ENCODE data around the gene LRP1B.
A peak's percentile ranks its signal among the peaks of the same experiment; 100 is the strongest.

Gene LRP1B

GRCh38 chr2:142131010-142131669 lies at the start of gene LRP1B:
Gene LRP1B, minus strand, starts transcription at chr2:142131016. Its CDS starts 287 bp downstream, at chr2:142130729.
- H3K4me1 Mint-ChIP-seq: peaks cover 6% of the 10 kb centered on the region
- H3K4me3 Mint-ChIP-seq: peak within 1 kb of the TSS; percentile 54
- H3K27ac Mint-ChIP-seq: no peak within 1 kb of the TSS
- H3K36me3 Mint-ChIP-seq: no peaks in the 10 kb centered on the region
- DNase-seq (ENCODE audit: low spot score in 2 of 2) (no peak), ATAC-seq (no peak)
- peaks cover 7% of the 10 kb centered on the region for H3K9me3 Mint-ChIP-seq

DNA sequence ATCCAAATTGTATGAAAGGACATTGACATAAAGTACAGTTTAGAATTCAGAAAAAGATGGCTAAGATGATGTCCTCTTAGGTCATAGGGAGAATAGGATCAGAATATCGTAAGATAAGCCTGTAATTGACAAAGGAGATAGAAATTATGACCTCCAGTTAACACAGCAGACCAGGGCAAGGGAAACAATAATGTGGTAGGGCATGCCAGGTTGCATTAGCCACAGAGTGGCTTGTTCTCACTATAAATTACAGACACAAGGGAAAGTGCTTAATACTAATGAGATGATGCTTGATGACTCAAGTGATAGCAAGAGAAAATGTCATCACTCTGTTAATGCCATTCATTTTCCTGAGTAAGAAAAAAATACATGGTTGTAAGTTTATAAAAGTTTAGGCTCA lies 48.9 kb upstream of the LRP1B start:
- H3K27ac Mint-ChIP-seq: no peak overlapping the region
- peaks cover 3% of the 10 kb centered on the region for H3K9me3 Mint-ChIP-seq
- H3K4me1 Mint-ChIP-seq: no peaks in the 10 kb centered on the region
- no peak overlapping the region for H3K4me3 Mint-ChIP-seq
- DNase-seq (ENCODE audit: low spot score in 2 of 2): no peak
- ATAC-seq: no peak
- H3K36me3 Mint-ChIP-seq: no peaks in the 10 kb centered on the region

GRCh38 chr2:142178604-142179003 lies 47.8 kb upstream of the LRP1B start:
- Mint-ChIP-seq H3K36me3 (no peaks in the 10 kb centered on the region), H3K4me1 (no peaks in the 10 kb centered on the region), H3K9me3 (peaks cover 3% of the 10 kb centered on the region), H3K4me3 (no peak overlapping the region), H3K27ac (no peak overlapping the region)
- ATAC-seq (no peak), DNase-seq (ENCODE audit: low spot score in 2 of 2) (no peak)

- Mint-ChIP-seq H3K27ac (no peak overlapping the region), H3K4me3 (no peak overlapping the region), H3K4me1 (no peaks in the 10 kb centered on the region), H3K36me3 (no peaks in the 10 kb centered on the region), H3K9me3 (no peaks in the 10 kb centered on the region)
- DNase-seq (ENCODE audit: low spot score in 2 of 2): no peak
- no peak for ATAC-seq
Observed at GRCh38 chr2:142176941-142177340, 46.1 kb upstream of the LRP1B start.

GRCh38 chr2:142175813-142176338 lies 45.1 kb upstream of the LRP1B start:
- Mint-ChIP-seq H3K27ac (no peak overlapping the region), H3K4me3 (no peak overlapping the region), H3K4me1 (no peaks in the 10 kb centered on the region), H3K9me3 (peaks cover 3% of the 10 kb centered on the region), H3K36me3 (no peaks in the 10 kb centered on the region)
- DNase-seq (ENCODE audit: low spot score in 2 of 2) (no peak), ATAC-seq (no peak)

GRCh38 chr2:142174176-142174575 lies 43.4 kb upstream of the LRP1B start:
- no peaks in the 10 kb centered on the region for H3K36me3 Mint-ChIP-seq
- DNase-seq (ENCODE audit: low spot score in 2 of 2): no peak
- H3K27ac Mint-ChIP-seq: no peak overlapping the region
- peaks cover 3% of the 10 kb centered on the region for H3K9me3 Mint-ChIP-seq
- H3K4me3 Mint-ChIP-seq: no peak overlapping the region
- H3K4me1 Mint-ChIP-seq: no peaks in the 10 kb centered on the region
- ATAC-seq: no peak

DNA sequence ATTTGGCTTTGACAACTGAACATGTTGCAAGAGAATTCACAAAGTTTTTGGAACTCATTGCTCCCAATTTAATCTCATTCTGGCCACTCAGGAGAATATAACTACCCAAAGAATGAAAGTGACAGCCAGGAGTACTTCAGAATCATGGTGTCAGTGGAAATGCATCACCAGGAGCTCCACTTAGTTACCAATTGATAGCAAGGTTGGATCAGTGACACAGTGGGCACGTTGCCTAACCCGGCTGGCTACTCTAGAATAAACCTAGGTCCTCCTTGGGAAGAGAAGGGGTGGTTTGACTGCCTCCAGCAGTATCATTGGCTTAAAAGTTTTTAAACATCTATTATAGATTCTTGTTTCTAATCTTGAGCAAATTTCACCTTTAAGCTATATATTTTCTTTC lies 40.0 kb upstream of the LRP1B start:
- Mint-ChIP-seq H3K27ac (no peak overlapping the region), H3K4me3 (no peak overlapping the region), H3K4me1 (no peaks in the 10 kb centered on the region), H3K9me3 (peaks cover 4% of the 10 kb centered on the region), H3K36me3 (no peaks in the 10 kb centered on the region)
- DNase-seq (ENCODE audit: low spot score in 2 of 2): no peak
- ATAC-seq: no peak

GRCh38 chr2:142165790-142166189 lies 35.0 kb upstream of the LRP1B start:
- DNase-seq (ENCODE audit: low spot score in 2 of 2) (no peak), ATAC-seq (peak; percentile 44)

GRCh38 chr2:142153601-142154000 lies 22.8 kb upstream of the LRP1B start:
- Mint-ChIP-seq H3K4me3 (no peak overlapping the region), H3K9me3 (peaks cover 21% of the 10 kb centered on the region), H3K27ac (no peak overlapping the region), H3K4me1 (no peaks in the 10 kb centered on the region), H3K36me3 (no peaks in the 10 kb centered on the region)
- ATAC-seq (no peak), DNase-seq (ENCODE audit: low spot score in 2 of 2) (no peak)

More at GRCh38 chr2:142165790-142166189, 35.0 kb upstream of the LRP1B start:
- Mint-ChIP-seq H3K27ac (no peak overlapping the region), H3K9me3 (peaks cover 4% of the 10 kb centered on the region), H3K4me1 (no peaks in the 10 kb centered on the region), H3K36me3 (no peaks in the 10 kb centered on the region), H3K4me3 (no peak overlapping the region)

DNA sequence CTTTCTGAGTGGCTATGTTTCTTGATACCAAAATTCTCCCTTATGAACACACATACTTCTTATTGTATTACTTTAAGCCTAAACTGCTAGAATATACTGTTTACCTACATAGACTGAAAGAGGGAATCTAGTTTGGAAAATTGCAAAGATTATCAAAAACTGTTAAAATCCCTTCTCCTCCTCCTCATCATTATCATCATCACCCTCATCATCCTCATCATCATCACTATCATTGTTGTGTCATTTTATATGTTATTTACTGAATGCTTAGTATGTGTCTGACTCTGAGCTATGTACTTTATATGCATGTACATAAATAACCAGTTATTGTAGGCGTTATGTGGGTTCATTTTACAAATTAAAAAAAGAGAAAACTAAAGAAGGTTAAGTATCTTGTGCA lies 19.6 kb upstream of the LRP1B start:
- Mint-ChIP-seq H3K9me3 (peaks cover 16% of the 10 kb centered on the region), H3K4me1 (no peaks in the 10 kb centered on the region), H3K36me3 (no peaks in the 10 kb centered on the region), H3K4me3 (no peak overlapping the region), H3K27ac (no peak overlapping the region)
- DNase-seq (ENCODE audit: low spot score in 2 of 2): no peak
- ATAC-seq: no peak

DNA sequence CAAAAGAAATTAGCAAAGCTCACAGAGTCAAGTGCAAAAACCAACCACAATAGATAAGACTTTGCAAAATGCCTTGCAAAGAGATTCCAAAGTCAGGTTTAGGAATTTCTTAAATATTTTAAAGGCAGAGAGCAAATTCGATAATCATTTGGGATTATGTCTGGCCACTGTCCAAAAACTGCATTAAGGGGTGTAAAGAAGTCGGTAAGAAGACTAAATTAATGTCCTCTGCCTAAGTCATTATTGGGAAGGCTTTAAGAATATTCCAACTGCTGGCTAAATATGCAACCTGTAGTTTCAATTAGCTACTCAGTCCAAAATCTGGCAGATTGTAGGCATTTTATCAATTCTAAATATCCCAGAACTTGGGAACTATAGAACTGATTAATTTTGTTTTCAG lies 13.7 kb upstream of the LRP1B start:
- DNase-seq (ENCODE audit: low spot score in 2 of 2) (no peak), ATAC-seq (no peak)
- Mint-ChIP-seq H3K4me3 (no peak overlapping the region), H3K4me1 (no peaks in the 10 kb centered on the region), H3K36me3 (no peaks in the 10 kb centered on the region), H3K27ac (no peak overlapping the region), H3K9me3 (peaks cover 6% of the 10 kb centered on the region)

- ATAC-seq: no peak
- DNase-seq (ENCODE audit: low spot score in 2 of 2): no peak
- no peak overlapping the region for H3K27ac Mint-ChIP-seq
- H3K4me3 Mint-ChIP-seq: no peak overlapping the region
- no peaks in the 10 kb centered on the region for H3K36me3 Mint-ChIP-seq
- no peaks in the 10 kb centered on the region for H3K4me1 Mint-ChIP-seq
- peaks cover 3% of the 10 kb centered on the region for H3K9me3 Mint-ChIP-seq
Observed at GRCh38 chr2:142142595-142142994, 11.8 kb upstream of the LRP1B start.

GRCh38 chr2:142140434-142140845 lies 9.6 kb upstream of the LRP1B start:
- DNase-seq (ENCODE audit: low spot score in 2 of 2): no peak
- H3K4me3 Mint-ChIP-seq: no peak overlapping the region
- ATAC-seq: no peak
- no peak overlapping the region for H3K27ac Mint-ChIP-seq
- H3K9me3 Mint-ChIP-seq: peaks cover 6% of the 10 kb centered on the region
- H3K4me1 Mint-ChIP-seq: no peaks in the 10 kb centered on the region
- H3K36me3 Mint-ChIP-seq: no peaks in the 10 kb centered on the region

DNA sequence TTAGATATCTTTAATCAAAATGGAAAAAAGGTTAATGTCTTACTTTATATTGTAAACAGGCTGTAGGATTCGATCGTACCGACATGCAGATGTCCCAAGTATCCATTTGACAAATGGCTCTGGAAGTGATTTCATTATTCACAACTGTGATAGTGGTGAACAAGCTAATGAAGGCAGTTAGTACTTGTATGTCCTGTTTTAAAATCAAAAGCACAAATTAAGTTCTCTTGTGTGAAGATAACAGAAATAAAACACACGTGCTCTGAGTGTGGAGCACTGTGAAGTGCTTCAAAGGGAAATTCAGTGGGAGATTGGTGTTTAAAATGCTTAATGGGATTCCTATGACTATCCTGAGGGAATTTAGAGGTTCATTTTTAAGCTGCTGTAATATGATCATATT lies 8.6 kb upstream of the LRP1B start:
- peaks cover 9% of the 10 kb centered on the region for H3K9me3 Mint-ChIP-seq
- no peak overlapping the region for H3K27ac Mint-ChIP-seq
- H3K4me1 Mint-ChIP-seq: no peaks in the 10 kb centered on the region
- DNase-seq (ENCODE audit: low spot score in 2 of 2) (no peak), ATAC-seq (no peak)
- no peaks in the 10 kb centered on the region for H3K36me3 Mint-ChIP-seq
- H3K4me3 Mint-ChIP-seq: no peak overlapping the region

DNA sequence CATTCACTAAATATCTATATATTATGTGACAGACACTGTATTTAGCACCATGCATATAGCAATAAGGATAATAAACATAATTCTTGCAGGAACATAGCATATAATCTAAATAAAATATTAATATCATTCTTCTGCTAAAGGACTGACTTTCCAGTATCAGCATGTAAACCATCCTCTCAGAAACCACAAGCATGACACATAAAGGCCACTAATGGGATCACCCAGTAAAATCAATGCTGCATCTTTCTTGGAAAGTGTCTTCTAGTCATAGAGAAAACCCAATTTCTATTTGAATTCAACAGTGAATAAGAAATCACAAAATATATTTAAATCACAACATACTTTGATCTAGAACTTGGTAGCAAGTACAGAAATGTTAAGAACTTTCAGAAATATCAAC lies 5.8 kb upstream of the LRP1B start:
- ATAC-seq: no peak
- no peak for DNase-seq (ENCODE audit: low spot score in 2 of 2)
- no peak overlapping the region for H3K27ac Mint-ChIP-seq

GRCh38 chr2:142134911-142135310 lies 4.1 kb upstream of the LRP1B start:
- no peak overlapping the region for H3K4me3 Mint-ChIP-seq
- DNase-seq (ENCODE audit: low spot score in 2 of 2) (no peak), ATAC-seq (no peak)
- no peak overlapping the region for H3K27ac Mint-ChIP-seq
- peaks cover 6% of the 10 kb centered on the region for H3K9me3 Mint-ChIP-seq
- peaks cover 6% of the 10 kb centered on the region for H3K4me1 Mint-ChIP-seq
- H3K36me3 Mint-ChIP-seq: no peaks in the 10 kb centered on the region

More for the DNA sequence above, 5.8 kb upstream of the LRP1B start:
- H3K36me3 Mint-ChIP-seq: no peaks in the 10 kb centered on the region
- H3K4me3 Mint-ChIP-seq: no peak overlapping the region
- H3K4me1 Mint-ChIP-seq: no peaks in the 10 kb centered on the region
- peaks cover 6% of the 10 kb centered on the region for H3K9me3 Mint-ChIP-seq

All from stimulated activated effector memory CD8-positive, alpha-beta T cell treated with anti-CD3 and anti-CD28 coated beads, Interleukin-12 subunit alpha, Interleukin-12 subunit beta, amount 100 ng/mL, for 72 hours (primary cell).